ENCODE results near the gene MFAP1. TPM values are rescaled to one million over a fixed set of nuclear protein-coding genes. Genes with fewer than 3 reads are reported as not detected.
A peak's percentile ranks its signal among the peaks of the same experiment; 100 is the strongest.

Gene MFAP1
- total and polyA plus RNA-seq, 2 experiments from 2014 or later, result 24.5 to 34.9 TPM

- Histone ChIP-seq H3K4me3 (peak within 1 kb of the TSS; percentile 100), H3K79me2 (replicated peaks; ENCODE audit: insufficient read depth) (peaks cover 19% of the 10 kb centered on the region), H3K27me3 (ENCODE audit: insufficient read depth) (no peaks in the 10 kb centered on the region), H4K20me1 (replicated peaks; ENCODE audit: insufficient read depth) (peaks cover 19% of the 10 kb centered on the region; the same call in 1 of the 2 replicates), H3F3A (replicated peaks; ENCODE audit: low read depth) (peaks cover 16% of the 10 kb centered on the region; the same call in 1 of the 2 replicates), H3K9me2 (ENCODE audit: insufficient read depth) (no peaks in the 10 kb centered on the region), H3K4me2 (peak within 1 kb of the TSS; percentile 95), H2AFZ (peak within 1 kb of the TSS; percentile 94), H3K36me3 (ENCODE audit: insufficient read depth) (peaks cover 21% of the 10 kb centered on the region), H3K27ac (ENCODE audit: low read depth) (peak within 1 kb of the TSS; percentile 96), H3K4me1 (ENCODE audit: insufficient read depth) (peaks cover 22% of the 10 kb centered on the region)
- Mint-ChIP-seq H3K36me3 (ENCODE audit: low read depth) (peaks cover 50% of the 10 kb centered on the region), H3K27me3 (ENCODE audit: insufficient read depth, low read depth, poor library complexity) (peaks cover 24% of the 10 kb centered on the region), H3K4me1 (peaks cover 38% of the 10 kb centered on the region), H3K4me3 (peak within 1 kb of the TSS; percentile 98), H3K9me3 (no peaks in the 10 kb centered on the region), H3K27ac (peak within 1 kb of the TSS; percentile 99)
- peak; percentile 81 for ATAC-seq
- peak; percentile 100 for DNase-seq (ENCODE audit: low spot score)
- no peak for TF ChIP-seq STAT1 (IDR thresholded peaks at IDR 0.05; ENCODE audit: unreplicated experiment)
- no peak for TF ChIP-seq ZNF331 (CRISPR knock-in tag; IDR thresholded peaks at IDR 0.05; ENCODE audit: low read depth)
- TF ChIP-seq EZH2 (IDR thresholded peaks at IDR 0.05; ENCODE audit: low read depth, unreplicated experiment), result no peak
- TF ChIP-seq, protein P1, sequence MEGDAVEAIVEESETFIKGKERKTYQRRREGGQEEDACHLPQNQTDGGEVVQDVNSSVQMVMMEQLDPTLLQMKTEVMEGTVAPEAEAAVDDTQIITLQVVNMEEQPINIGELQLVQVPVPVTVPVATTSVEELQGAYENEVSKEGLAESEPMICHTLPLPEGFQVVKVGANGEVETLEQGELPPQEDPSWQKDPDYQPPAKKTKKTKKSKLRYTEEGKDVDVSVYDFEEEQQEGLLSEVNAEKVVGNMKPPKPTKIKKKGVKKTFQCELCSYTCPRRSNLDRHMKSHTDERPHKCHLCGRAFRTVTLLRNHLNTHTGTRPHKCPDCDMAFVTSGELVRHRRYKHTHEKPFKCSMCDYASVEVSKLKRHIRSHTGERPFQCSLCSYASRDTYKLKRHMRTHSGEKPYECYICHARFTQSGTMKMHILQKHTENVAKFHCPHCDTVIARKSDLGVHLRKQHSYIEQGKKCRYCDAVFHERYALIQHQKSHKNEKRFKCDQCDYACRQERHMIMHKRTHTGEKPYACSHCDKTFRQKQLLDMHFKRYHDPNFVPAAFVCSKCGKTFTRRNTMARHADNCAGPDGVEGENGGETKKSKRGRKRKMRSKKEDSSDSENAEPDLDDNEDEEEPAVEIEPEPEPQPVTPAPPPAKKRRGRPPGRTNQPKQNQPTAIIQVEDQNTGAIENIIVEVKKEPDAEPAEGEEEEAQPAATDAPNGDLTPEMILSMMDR (conservative IDR thresholded peaks at IDR 0.05; ENCODE audit: low read depth in 2 of 2), result no peak
- TF ChIP-seq JUNB (IDR thresholded peaks at IDR 0.05; ENCODE audit: unreplicated experiment), result no peak
- TF ChIP-seq CREB1 (CRISPR knock-in tag; IDR thresholded peaks at IDR 0.05; ENCODE audit: low read depth), result peak; percentile 77
- TF ChIP-seq NANOG (IDR thresholded peaks at IDR 0.05; ENCODE audit: borderline replicate concordance), result no peak
- TF ChIP-seq, protein P2, sequence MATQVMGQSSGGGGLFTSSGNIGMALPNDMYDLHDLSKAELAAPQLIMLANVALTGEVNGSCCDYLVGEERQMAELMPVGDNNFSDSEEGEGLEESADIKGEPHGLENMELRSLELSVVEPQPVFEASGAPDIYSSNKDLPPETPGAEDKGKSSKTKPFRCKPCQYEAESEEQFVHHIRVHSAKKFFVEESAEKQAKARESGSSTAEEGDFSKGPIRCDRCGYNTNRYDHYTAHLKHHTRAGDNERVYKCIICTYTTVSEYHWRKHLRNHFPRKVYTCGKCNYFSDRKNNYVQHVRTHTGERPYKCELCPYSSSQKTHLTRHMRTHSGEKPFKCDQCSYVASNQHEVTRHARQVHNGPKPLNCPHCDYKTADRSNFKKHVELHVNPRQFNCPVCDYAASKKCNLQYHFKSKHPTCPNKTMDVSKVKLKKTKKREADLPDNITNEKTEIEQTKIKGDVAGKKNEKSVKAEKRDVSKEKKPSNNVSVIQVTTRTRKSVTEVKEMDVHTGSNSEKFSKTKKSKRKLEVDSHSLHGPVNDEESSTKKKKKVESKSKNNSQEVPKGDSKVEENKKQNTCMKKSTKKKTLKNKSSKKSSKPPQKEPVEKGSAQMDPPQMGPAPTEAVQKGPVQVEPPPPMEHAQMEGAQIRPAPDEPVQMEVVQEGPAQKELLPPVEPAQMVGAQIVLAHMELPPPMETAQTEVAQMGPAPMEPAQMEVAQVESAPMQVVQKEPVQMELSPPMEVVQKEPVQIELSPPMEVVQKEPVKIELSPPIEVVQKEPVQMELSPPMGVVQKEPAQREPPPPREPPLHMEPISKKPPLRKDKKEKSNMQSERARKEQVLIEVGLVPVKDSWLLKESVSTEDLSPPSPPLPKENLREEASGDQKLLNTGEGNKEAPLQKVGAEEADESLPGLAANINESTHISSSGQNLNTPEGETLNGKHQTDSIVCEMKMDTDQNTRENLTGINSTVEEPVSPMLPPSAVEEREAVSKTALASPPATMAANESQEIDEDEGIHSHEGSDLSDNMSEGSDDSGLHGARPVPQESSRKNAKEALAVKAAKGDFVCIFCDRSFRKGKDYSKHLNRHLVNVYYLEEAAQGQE (IDR thresholded peaks at IDR 0.05; ENCODE audit: unreplicated experiment), result no peak
- TF ChIP-seq POLR2AphosphoS5 (IDR thresholded peaks at IDR 0.05; ENCODE audit: low read depth), result peak; percentile 98
- TF ChIP-seq ZNF462 (CRISPR knock-in tag; IDR thresholded peaks at IDR 0.05), result no peak
- TF ChIP-seq ZNF114 (CRISPR knock-in tag; IDR thresholded peaks at IDR 0.05), result no peak
- TF ChIP-seq EZH2phosphoT487 (IDR thresholded peaks at IDR 0.05; ENCODE audit: unreplicated experiment), result no peak
- TF ChIP-seq ETS1 (IDR thresholded peaks at IDR 0.05), result peak; percentile 38
These were observed 32.3 kb downstream of the MFAP1 start, which contains the start of gene SERF2 for GRCh38 chr15:43791993-43792760. Gene SERF2, plus strand, starts transcription at chr15:43792320. Its CDS starts 57 bp downstream, at chr15:43792377.
